Fibroblast of lung (primary cell): ENCODE data around the gene PSMA4. TPM values are rescaled to one million over a fixed set of nuclear protein-coding genes. Genes with fewer than 3 reads are reported as not detected.
A peak's percentile ranks its signal among the peaks of the same experiment; 100 is the strongest.
"Not testable (repeated sequence)": the region's sequence is repeated elsewhere in the genome, so short reads cannot be mapped to it uniquely, and the experiment has no call there.

Experiments used
- DNase-seq, 2 donors: peaks; one replicate each; pipeline versions ENCODE4 v3.0.0 to v3.0.0-alpha.2; 2010; ENCODE audit warnings: low read depth in 2 of 2
- H2AFZ ChIP-seq: 2 replicates; pipeline ENCODE4 v1.5.1; 2012; ENCODE audit warnings: low read length, control low read depth, inconsistent platforms
- H3K27ac ChIP-seq: 2 replicates; pipeline ENCODE4 v1.5.1; 2011; ENCODE audit warnings: low read length, control low read depth; ENCODE audit not compliant: insufficient read depth
- H3K27me3 ChIP-seq: 2 replicates; pipeline ENCODE4 v1.5.1; 2011; ENCODE audit warnings: mild to moderate bottlenecking, low read length; ENCODE audit not compliant: control insufficient read depth, insufficient read depth
- H3K36me3 ChIP-seq: 2 replicates; pipeline ENCODE4 v1.5.1; 2011; ENCODE audit warnings: low read length; ENCODE audit not compliant: control insufficient read depth, insufficient read depth
- H3K4me1 ChIP-seq: 2 replicates; pipeline ENCODE4 v1.5.1; 2011; ENCODE audit warnings: low read length; ENCODE audit not compliant: control insufficient read depth, insufficient read depth; ENCODE audit errors: extremely low read depth
- H3K4me2 ChIP-seq: 2 replicates; pipeline ENCODE4 v1.5.1; 2011; ENCODE audit warnings: low read length, control low read depth; ENCODE audit not compliant: insufficient read depth; ENCODE audit errors: extremely low read depth
- H3K4me3 ChIP-seq, 4 experiments: fragments of 200-600 bp in 1 of 4; sonication (generic) in 1 of 4; replicated peaks in 1 of 4; 2 replicates each; pipeline ENCODE4 v1.5.1; 2011 to 2016; ENCODE audit warnings: low read length in 4 of 4, low read depth in 3 of 4, mild to moderate bottlenecking in 3 of 4, control low read depth in 2 of 4, inconsistent platforms in 1 of 4, mixed read lengths in 1 of 4; ENCODE audit not compliant: insufficient read depth in 1 of 4; ENCODE audit errors: control extremely low read depth in 1 of 4
- H3K79me2 ChIP-seq: 2 replicates; pipeline ENCODE4 v1.5.1; 2012; ENCODE audit warnings: mild to moderate bottlenecking, low read length, inconsistent platforms; ENCODE audit not compliant: control insufficient read depth, insufficient read depth
- H3K9ac ChIP-seq: 2 replicates; pipeline ENCODE4 v1.5.1; 2011; ENCODE audit warnings: mild to moderate bottlenecking, low read length, control low read depth; ENCODE audit not compliant: insufficient read depth
- H3K9me3 ChIP-seq: 2 replicates; pipeline ENCODE4 v1.5.1; 2012; ENCODE audit warnings: low read depth, low read length; ENCODE audit not compliant: control insufficient read depth, insufficient read depth
- H4K20me1 ChIP-seq: 2 replicates; pipeline ENCODE4 v1.5.1; 2011; ENCODE audit warnings: low read length; ENCODE audit not compliant: control insufficient read depth, insufficient read depth; ENCODE audit errors: extremely low read depth
- EZH2 ChIP-seq: IDR thresholded peaks from 2 replicates; pipeline ENCODE4 v1.5.1; 2012; ENCODE audit warnings: low read length, control low read depth, mild to moderate bottlenecking; ENCODE audit errors: missing control alignments
- polyA plus RNA-seq, 2 donors: library from polyadenylated mRNA; depleted of rRNA in 1 of 2; stranded (reverse) in 1 of 2; unstranded in 1 of 2; fragments of >200 nt; gene quantifications; 2 replicates each; pipeline ENCODE4 v1.2.1, GENCODE V29; 2011 to 2012; ENCODE audit warnings: missing spikeins in 1 of 2
- total RNA-seq: library from RNA; depleted of rRNA; stranded (reverse); fragments of >200 nt; gene quantifications from 2 replicates; pipeline ENCODE4 v1.2.1, GENCODE V29; 2014
- TF ChIP-seq, protein P1 (sequence below), 2 donors: IDR thresholded peaks in 1 of 2; conservative IDR thresholded peaks in 1 of 2; 1 replicate in 1 of 2; 2 replicates in 1 of 2; pipeline ENCODE4 v1.5.1; 2011 to 2012; ENCODE audit warnings: low read length in 2 of 2, control low read depth in 1 of 2, inconsistent platforms in 1 of 2, low read depth in 1 of 2, mild to moderate bottlenecking in 1 of 2

Gene PSMA4
- total and polyA plus RNA-seq, 2 donors (not counting 1 experiment from before 2014, with no cell fraction given): 161 to 404 TPM

DNA sequence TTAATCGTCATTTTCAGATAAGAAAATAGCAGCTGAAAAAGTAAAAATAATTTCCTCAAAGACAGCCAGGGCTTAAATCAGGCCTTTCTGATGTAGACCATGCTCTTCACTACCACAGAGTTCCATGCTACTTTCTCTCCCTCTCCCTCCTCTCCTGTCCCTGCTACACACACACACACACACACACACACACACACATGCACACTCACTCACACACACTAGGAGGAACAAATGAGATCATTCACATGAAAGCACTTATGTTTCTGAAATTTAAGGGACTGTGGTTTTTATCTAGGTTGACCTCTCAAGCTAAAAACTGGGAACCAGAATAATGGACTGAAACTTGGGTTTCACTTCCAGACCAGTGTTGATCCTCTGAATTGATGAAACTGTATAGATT is 4.1 kb upstream of the PSMA4 start:
- TF ChIP-seq EZH2: no peak
- TF ChIP-seq, protein P1, sequence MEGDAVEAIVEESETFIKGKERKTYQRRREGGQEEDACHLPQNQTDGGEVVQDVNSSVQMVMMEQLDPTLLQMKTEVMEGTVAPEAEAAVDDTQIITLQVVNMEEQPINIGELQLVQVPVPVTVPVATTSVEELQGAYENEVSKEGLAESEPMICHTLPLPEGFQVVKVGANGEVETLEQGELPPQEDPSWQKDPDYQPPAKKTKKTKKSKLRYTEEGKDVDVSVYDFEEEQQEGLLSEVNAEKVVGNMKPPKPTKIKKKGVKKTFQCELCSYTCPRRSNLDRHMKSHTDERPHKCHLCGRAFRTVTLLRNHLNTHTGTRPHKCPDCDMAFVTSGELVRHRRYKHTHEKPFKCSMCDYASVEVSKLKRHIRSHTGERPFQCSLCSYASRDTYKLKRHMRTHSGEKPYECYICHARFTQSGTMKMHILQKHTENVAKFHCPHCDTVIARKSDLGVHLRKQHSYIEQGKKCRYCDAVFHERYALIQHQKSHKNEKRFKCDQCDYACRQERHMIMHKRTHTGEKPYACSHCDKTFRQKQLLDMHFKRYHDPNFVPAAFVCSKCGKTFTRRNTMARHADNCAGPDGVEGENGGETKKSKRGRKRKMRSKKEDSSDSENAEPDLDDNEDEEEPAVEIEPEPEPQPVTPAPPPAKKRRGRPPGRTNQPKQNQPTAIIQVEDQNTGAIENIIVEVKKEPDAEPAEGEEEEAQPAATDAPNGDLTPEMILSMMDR (conservative IDR thresholded peaks at IDR 0.05 in 1 of 2, IDR thresholded peaks at IDR 0.05 in 1 of 2; ENCODE audit: low read depth in 1 of 2, low read length in 2 of 2): no peak
- DNase-seq: peak; percentile 27 to 38

GRCh38 chr15:78537266-78537905 is 2.9 kb upstream of the PSMA4 start:
- no peak overlapping the region for H3K4me2 ChIP-seq
- H3K27ac ChIP-seq: no peak overlapping the region
- H3K36me3 ChIP-seq: no peaks in the 10 kb centered on the region
- no peaks in the 10 kb centered on the region for H3K9me3 ChIP-seq
- no peak overlapping the region for H3K9ac ChIP-seq
- H2AFZ ChIP-seq: no peak overlapping the region
- no peak overlapping the region for H3K4me3 ChIP-seq
- no peaks in the 10 kb centered on the region for H3K27me3 ChIP-seq
- DNase-seq: no peak
- no peaks in the 10 kb centered on the region for H4K20me1 ChIP-seq
- H3K4me1 ChIP-seq: no peaks in the 10 kb centered on the region
- TF ChIP-seq, protein P1 (conservative IDR thresholded peaks at IDR 0.05 in 1 of 2, IDR thresholded peaks at IDR 0.05 in 1 of 2; ENCODE audit: low read depth in 1 of 2, low read length in 2 of 2): no peak
- no peak for TF ChIP-seq EZH2
- peaks cover 20% of the 10 kb centered on the region for H3K79me2 ChIP-seq

More for the DNA sequence above, 4.1 kb upstream of the PSMA4 start:
- Histone ChIP-seq H4K20me1 (no peaks in the 10 kb centered on the region), H3K27ac (no peak overlapping the region), H3K36me3 (no peaks in the 10 kb centered on the region), H2AFZ (no peak overlapping the region), H3K9ac (no peak overlapping the region), H3K27me3 (no peaks in the 10 kb centered on the region), H3K4me2 (no peak overlapping the region), H3K9me3 (no peaks in the 10 kb centered on the region), H3K4me1 (no peaks in the 10 kb centered on the region), H3K4me3 (no peak overlapping the region), H3K79me2 (peaks cover 8% of the 10 kb centered on the region)

DNA sequence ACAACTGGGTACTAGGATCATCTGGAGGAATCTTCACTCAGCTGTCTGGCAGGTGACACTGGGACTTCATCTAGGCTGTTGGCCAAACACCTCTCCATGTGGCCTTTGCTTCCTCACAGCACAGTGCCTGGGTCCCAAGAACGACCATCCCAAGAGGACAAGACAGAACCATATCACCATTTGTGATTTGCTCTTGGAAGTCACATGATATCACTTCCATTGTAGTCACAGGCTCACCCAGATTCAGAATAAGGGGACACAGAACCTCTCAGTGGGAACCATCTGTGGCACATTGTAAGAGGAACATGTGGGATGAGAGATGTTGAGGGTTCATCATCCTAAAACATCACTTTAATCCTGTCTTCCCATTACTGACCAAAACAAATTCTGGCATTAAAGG is 1.9 kb upstream of the PSMA4 start:
- Histone ChIP-seq H3K27me3 (no peaks in the 10 kb centered on the region), H3K36me3 (peaks cover 2% of the 10 kb centered on the region), H3K27ac (no peak overlapping the region), H3K79me2 (peaks cover 29% of the 10 kb centered on the region), H3K4me3 (no peak overlapping the region), H2AFZ (no peak overlapping the region), H3K4me1 (no peaks in the 10 kb centered on the region), H3K4me2 (no peak overlapping the region), H3K9ac (no peak overlapping the region), H3K9me3 (no peaks in the 10 kb centered on the region), H4K20me1 (no peaks in the 10 kb centered on the region)
- no peak for DNase-seq
- TF ChIP-seq EZH2: no peak
- TF ChIP-seq, protein P1 (conservative IDR thresholded peaks at IDR 0.05 in 1 of 2, IDR thresholded peaks at IDR 0.05 in 1 of 2; ENCODE audit: low read depth in 1 of 2, low read length in 2 of 2): no peak

GRCh38 chr15:78539464-78540140 is 642 bp upstream of the PSMA4 start:
- not testable (repeated sequence) for H4K20me1 ChIP-seq, DNase-seq, H3K9me3 ChIP-seq, H3K4me1 ChIP-seq, H3K36me3 ChIP-seq, H3K27me3 ChIP-seq
- peak overlapping the region; percentile 84 for H3K27ac ChIP-seq
- peaks cover 31% of the 10 kb centered on the region for H3K79me2 ChIP-seq
- H2AFZ ChIP-seq: peak overlapping the region; percentile 95
- H3K4me2 ChIP-seq: peak overlapping the region; percentile 81
- peak overlapping the region; percentile 62 to 98 (median 86) for H3K4me3 ChIP-seq
- H3K9ac ChIP-seq: peak overlapping the region; percentile 96
